CD4-positive, alpha-beta T cell treated with Interleukin-4 for 1 hour (primary cell): Measurements from ENCODE around the gene PIEZO2.

Source experiments
- DNase-seq, 2 donors: peaks; one replicate each; pipeline ENCODE4 v3.0.0-alpha.2; 2020 to 2022

The PIEZO2 gene

DNA sequence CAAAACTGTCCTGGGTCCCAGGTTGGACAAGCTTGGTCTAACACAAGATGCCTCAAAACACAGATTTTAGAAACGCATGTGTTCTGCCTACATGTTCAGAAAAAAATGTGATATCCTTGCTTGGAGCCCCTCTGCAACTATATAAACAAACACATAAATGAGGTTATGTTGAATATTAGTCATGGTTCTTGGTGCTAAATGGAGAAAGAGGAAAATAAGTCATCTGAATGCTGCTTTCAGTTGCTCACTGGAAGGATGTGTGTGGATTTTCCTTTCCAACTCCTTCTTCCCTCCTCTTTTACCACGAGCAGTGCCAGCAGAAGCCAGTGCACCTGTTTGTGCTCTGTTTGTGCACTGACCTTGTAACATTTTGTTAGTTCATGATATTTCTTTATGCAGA, 85.3 kb downstream of the PIEZO2 start:
- no peak for DNase-seq

DNA sequence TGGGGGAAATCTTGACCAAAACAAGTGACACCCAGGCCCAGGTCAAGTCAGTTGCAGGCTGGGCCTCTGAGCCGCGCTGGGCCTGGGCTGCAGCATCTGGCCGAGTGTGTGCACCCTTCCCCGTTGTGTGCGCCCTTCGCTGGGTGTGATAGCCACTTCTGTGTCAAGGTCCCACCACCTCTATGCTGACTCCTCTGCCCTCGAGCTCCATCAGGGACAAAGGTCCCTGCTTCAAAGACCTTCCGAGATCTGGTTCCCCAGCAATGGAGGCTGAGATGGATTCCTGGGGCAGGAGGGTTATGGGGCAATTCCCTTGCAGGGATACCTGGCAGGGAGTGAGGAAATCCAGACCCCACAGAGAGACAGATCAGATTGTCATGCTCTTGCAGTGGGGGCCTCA, 93.6 kb downstream of the PIEZO2 start:
- no peak for DNase-seq

DNA sequence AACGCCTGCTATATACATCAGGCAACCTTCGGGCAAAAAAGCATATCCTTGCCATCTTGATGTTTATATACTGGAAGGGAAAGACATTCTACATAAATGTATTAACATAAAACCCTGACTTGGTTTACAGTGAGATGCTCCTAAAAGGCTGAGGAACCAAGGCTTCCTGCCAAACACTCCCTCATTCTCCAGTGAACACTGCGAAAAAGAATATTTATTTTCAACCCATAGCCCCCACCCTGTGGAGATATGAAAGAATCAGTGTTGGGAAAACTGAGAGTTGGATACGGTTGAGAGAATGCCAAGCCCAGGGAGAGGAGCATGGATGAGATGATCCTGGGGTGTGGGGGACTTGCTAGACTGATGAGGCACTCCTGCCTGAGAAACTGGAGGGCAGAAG, 94.9 kb downstream of the PIEZO2 start:
- no peak for DNase-seq

DNA sequence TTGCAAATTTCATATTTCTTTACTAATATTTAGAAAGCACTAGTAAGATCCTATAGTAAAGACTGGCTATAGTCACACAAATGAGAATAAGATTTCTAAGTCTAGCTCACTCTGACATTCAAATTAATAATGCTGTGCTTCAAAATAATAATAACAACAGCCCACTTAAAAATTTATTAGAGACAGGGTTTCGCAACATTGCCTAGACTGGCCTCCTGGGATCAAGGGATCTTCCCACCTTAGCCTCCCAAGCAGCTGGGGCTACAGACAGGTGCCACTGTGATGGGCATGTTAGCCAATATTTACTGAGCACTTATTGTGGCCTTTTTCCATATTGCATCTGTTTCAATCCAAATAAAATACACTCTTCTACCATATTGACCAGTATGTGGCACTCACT, 96.1 kb downstream of the PIEZO2 start:
- no peak for DNase-seq

DNA sequence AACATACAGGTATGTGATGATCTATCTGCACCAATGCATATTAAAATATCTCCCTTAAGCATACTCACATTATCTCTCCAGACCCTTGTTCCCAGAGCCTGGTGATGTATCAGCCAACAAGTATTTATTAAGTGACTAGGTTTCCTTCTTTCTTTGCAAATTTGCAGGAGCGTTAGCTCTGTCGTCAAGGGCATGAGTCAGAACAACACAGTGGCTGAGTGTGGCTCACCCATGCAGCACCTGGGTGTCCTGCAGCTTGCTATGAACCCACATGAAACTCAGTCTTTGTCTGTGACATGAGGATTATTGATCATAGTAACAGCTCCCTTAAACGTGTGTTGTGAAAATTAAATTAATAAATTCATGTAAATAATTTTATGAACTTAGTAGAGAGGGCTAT, 96.6 kb downstream of the PIEZO2 start:
- no peak for DNase-seq

DNA sequence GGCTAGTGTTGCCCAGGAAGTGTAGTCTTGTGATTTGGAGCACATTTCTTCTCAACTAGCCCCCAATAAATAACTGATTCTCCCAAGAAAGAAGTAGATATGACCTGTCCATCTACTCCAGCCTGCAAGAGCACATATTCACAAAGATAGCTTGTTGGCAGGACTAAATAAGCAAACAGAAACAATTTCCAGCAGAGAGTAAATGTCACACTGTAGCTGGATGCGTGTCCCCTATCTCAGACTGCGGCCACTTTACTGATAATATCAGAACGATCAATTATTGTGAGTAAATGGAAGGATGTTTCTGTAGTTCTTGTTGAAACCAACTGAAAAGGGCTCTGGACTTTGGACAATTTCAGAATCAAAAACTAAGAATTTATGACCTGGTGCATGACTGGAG, 97.9 kb downstream of the PIEZO2 start:
- no peak for DNase-seq

DNA sequence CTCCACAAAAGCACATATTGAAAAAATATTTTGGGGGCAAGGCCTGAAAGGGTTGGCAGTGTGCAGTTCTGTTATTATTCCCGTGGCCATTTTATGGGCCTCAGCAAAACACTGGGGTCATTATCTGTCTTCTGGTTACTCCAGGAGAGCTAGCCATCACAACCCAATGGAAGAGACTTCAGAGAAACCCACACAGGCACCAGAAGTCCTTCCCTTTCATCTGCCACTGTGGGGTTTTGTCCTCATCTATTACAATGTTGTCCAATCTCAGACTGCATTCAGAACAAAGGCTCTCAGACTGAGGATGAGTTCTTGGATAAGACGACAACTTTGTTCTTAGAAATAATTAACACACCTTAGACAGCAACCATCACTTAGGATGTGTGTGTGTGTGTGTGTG, 98.4 kb downstream of the PIEZO2 start:
- no peak for DNase-seq

DNA sequence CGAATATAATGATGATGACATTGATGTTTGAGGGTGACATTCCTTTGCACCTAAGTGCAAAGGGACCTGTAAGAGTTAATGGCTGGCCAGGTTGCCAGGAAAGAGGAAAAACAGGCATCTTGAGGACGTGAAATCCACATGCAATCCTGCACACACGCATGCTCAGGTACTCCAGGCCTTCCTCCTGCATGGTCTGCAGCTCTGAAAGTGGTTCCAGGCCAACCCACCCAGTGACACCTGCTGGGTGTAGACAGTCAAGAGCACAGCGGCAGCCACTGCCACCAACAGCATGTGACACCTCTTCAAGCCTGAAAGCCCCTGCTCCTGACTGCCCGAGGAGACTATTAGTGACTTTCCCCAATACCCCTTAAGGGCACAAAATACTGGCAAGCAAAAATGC, 101.6 kb downstream of the PIEZO2 start:
- DNase-seq, result no peak

DNA sequence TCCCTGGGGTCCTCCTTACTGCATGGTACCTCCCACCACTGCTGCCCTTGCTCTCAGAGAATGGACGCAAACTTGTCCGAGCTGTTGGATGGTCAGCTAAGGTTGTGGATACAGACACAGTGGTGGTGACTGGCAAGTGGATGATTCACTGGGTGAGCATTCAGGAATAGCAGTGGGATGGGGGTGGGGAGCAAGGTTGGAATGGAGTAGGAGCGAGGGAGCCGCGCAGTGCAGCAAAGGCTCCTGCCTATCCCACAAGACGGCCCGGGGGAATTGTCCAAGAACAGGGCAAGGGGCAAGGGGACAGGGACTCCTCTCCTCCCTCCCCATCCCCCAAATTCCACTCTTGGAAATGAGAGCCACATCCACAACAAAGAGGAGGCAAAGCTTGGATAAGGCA, 102.2 kb downstream of the PIEZO2 start:
- DNase-seq, result no peak

DNA sequence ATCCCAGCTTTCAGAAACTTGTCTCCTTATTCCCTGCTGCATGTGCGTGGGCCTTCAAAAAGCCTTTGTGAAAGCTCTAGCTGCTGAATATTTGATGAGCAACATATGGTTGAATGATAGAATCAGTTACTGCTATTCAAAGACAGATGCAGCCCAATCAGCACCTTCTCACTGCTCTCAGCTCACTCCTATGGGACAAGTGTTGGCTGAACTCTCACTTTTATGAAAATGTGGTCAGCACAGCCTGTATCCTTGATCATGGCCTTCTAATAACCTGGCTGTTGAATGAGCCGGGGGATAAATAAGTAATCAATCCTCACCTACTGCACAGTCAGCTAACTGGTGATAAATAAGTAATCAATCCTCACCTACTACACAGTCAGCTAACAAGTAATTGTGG, 103.2 kb downstream of the PIEZO2 start:
- no peak for DNase-seq

DNA sequence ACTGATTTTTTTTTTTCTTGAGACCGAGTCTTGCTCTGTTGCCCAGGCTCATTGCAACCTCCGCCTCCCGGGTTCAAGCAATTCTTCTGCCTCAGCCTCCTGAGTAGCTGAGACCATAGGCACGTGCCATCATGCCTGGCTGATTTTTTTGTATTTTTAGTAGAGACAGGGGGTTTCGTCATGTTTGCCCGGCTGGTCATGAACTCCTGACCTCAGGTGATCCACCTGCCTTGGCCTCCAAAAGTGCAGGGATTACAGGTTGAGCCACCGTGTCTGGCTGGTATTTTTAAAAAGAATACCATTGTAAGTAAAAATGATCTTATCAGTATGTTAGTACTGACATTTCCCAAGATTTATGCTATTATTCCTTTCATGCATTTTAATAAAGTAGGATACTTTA, 105.7 kb downstream of the PIEZO2 start:
- no peak for DNase-seq

DNA sequence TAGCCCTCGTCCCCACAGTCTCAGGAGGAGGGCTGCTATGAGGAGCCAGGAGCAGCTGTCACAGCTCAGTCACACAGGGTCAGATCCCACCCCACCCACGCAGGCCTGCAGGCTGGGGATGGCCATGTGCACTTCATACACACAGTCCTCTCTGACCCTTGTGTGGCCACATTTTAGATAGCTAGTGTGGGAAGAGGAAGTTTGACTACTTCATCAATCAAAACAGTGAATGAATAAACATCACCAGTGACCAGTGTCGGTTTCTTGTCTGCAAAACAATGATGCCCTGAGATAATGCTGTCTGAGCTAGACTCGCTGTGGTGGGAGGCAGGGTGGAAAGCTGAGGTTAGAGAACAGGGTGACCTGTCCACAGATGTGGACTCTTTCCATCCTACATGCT, 107.1 kb downstream of the PIEZO2 start:
- DNase-seq, result no peak

DNA sequence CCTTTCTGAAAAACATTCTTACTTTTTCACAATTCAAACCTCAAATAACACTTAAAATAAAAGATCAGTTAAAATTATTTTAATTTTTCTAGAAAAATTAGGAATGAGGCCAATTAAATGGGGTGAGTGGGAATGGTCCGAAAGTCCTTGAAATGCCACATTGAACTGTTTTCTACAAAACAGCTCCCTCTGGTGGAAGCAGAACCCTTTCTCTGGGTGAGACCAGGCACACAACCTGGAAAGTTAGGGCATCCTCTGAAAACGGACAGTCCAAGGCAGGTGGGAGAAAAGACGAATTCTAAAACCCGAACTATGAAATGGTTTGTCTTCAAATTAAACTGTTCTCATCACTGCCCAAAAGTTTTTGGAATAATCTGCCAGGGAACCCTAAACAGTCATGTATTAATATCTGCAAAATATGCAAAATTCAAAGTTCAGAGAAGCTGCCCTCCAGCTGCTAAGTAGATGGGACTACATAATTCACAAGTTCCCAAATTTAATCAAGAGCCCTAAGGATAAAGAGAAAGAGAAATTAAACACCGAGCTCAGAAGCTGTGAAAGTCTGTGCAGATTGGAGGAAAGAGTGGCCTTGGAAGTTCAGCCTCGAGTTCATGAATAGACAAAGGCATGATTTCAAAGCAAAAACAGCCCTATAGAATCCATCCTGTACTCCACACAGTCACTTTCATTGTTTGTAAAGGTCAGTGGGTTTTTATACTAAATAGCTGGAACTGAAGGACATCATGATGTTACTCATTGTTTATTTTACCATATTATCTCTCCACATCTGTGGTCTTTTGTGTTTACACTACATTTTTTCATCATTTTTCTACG, 108.3 kb downstream of the PIEZO2 start:
- DNase-seq, result peak in 1 of 2 donors; percentile 8

DNA sequence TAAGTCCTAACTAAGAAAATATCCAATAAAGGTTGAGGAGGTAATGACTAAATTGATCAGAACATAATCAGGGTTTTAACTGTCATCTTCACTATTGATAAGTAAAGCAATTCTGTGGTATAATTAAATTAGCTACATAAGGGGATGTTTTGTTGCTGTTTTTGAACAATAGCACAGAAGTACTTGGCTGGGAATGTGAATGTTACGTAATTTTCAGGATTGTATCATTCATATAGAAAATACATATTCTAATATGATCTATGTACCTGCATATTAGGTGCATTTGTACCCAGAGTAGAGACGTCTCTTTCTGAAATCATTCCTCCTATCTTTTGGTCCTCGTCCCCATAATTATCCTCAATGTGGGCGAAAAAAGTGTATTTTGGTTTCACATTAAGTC, 109.0 kb downstream of the PIEZO2 start:
- no peak for DNase-seq

DNA sequence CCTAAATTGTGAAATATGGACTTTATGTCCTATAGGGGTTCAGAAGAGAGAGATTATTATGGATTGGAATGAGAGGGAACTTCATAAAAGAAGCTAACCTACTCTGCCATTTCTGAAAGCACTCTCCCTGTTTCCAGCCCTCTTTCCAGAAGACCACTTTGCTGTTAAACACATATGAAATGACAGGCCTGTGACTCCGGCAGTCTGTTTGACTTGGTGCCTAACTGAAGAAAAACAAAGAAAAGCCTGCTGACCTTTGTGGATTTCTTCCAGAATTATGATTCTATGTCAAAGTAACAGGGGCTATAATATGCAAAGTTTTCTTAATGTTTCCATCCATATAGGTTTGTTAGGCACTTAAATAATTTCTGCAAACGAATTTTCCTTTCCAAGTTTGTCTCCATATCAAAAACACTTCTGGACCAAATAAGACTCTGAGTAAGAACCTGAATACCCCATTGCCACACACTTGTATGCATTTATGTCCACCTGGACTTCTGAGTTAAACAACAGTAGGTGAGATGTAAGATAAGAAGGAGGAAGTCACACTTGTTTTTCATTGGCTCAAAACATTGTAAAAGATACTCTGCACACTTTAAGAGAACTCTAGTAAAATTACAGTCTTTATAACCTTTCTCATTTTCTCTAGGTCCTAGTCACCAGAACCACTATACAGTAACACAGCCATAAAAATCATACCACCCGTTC, 111.7 kb downstream of the PIEZO2 start:
- DNase-seq, result no peak

DNA sequence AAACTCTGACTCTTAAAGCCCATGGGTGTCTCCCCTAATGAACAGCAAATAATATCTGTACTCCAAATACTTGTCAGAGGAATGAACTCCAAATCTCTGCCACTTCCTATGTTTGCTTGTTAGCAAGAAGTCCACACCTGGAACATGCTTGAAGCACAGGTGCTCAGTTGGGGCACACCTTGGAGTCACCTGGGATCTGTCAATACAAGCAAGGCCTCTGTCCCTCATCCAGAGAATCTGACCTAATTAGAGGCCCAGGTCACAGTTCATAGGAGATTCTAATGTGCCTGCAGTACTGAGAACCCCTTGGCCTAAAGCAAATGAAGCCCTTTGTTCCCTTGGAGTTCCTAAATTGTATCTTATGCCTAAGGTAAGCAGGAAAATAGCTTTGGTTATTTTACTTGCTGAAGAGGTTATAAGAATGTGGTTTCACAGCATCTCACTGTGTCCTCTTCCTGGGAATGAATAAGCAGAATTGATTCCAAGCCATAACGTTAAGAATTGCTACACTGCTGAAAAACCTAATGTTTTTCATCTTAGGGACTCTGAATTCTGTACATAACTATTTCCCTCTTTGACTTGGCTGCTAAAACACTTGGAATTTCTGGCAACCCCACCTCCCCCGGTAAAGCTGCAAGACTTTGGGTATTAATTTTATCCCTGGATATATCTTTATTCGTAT, 113.4 kb downstream of the PIEZO2 start:
- DNase-seq, result no peak

DNA sequence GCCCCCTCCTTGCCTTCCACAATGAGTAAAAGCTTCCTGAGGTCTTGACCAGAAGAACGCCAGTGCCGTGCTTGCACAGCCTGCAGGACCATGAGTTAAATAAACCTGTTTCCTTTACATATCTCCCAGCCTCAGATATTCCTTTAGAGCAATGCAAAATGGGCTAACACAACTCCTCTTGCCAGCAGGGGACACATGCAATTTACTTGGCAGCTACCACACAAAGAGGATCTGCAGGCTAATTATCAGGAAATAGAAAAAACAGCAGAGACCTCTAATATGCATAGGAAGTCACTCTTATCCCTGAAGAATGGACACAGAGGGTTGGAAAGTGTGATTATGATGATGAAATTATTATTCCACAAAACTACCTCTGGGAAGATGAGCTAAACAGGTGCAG, 114.0 kb downstream of the PIEZO2 start:
- no peak for DNase-seq

DNA sequence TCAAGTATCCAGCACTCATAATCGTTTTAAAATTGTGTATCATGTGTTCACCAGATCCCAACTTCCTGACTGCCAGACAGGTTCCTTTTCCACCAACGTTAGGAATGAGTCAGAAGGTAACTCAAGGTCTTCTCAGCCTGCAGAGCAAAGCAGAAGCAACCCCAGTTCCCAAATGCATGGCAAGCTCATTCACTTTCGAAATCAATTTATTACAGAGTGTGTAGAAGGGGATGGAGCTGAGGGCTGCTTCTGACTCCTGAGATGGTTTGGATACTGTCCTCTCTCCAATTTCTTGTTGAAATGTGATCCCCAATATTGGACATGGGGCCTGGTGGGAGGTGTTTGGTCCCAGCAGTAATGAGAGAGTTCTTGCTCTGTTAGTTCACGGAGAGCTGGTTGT, 114.5 kb downstream of the PIEZO2 start:
- no peak for DNase-seq

DNA sequence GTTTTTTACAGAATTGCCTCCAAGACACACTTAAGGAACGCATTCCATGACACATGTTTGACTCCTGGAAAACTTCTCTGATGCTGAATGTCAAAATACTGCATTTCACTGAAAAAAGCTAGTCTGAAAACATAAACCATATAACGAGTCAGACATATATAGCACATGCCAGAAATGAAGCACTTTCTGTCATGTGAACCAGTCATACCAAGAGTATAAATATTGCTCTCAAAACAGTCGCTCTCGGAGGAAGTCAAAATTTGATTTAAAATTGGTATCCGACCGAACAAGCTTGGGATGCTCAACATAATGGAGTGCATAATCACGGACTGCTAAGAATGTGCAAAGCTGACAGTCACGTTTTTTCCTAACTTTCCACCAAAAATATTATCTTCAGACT, 115.9 kb downstream of the PIEZO2 start:
- no peak for DNase-seq

DNA sequence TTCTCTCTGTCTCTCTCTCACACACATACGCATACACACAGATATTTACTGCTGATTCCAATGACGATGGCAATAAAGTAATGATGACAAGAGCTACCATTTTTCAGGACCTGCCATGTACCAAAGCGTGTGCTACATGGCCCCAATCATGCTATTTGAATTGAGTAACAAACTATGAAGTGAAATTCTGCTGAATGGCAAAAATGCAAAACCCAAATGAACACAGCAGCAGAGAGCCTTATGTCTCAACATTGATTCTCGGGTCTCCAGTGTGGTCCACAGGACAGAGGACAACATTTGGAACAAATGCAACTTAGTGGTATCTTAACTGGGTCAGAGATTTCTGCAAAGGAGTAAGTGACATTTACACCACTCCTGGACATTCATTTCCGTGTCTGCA, 117.4 kb downstream of the PIEZO2 start:
- DNase-seq, result no peak

DNA sequence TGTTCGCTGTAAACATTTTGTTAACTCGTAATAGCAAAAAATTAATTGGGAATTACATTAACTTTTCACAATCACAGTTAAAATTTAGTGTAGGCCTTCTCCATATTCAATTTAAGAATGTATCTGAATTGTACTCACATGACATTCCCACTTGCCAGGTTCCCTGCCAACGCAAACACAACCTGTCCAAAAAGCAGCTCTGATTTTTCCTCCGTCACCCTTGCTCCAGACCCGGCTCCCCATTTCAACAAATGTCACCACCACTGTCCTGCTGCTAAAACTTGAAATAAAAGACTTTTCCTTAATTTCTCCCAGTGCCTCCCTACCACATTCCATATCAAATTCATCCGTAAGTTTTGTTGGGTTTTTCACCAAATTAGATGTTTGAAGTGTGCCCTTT, 120.3 kb downstream of the PIEZO2 start:
- DNase-seq, result no peak

DNA sequence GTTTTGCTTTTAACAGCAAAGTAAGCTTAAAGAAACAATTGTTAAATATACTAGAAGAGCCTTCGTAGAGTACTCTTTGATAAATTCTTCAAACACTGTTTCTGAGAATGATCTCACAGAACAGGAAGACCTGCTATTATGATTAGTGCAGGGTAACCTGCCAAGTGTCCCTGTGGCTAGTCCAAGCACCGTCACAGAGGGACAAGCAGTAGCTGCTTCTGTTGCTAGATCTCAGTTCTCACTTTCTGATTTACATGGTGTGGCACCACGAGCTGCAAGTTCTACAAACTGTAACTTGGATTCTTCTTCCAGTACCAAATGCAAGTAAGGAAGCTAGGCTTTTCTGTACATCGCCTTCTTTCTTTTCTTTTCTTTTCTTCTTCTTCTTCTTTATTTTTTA, 121.5 kb downstream of the PIEZO2 start:
- no peak for DNase-seq

DNA sequence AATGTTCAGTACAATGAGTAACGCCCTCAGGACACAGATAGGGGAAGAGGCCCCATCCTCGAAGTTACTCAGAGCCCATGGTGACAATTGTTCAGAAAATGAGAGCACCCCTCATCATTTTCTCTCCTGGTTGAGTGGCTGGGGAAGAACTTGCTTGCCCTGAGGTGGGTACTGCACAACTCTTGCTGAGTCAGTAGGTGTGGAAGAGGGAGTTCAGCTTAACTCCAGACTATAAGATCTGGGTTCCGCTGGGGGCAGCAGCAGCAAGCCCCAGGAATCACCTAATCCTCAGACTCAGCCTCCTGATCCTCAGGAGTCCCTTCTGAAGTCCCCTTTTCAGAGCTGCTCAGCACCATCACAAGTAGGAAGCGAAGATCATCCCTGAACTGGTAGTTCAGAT, 123.7 kb downstream of the PIEZO2 start:
- no peak for DNase-seq
